Muscle layer of colon (tissue), 2 donors: Measurements from ENCODE around the gene MAP3K15.

Source experiments
- H3K27ac ChIP-seq: one replicate; pipeline ENCODE4 v1.7.0; 2013; ENCODE audit warnings: low read depth, mild to moderate bottlenecking, low read length, moderate library complexity
- H3K27me3 ChIP-seq, 2 donors: one replicate each; pipeline ENCODE4 v1.7.0; 2013; ENCODE audit warnings: low read length in 2 of 2, mild to moderate bottlenecking in 2 of 2; ENCODE audit not compliant: insufficient read depth in 2 of 2, control insufficient read depth in 1 of 2
- H3K36me3 ChIP-seq: one replicate; pipeline ENCODE4 v1.7.0; 2013; ENCODE audit warnings: mild to moderate bottlenecking, low read length; ENCODE audit not compliant: insufficient read depth
- H3K4me1 ChIP-seq: one replicate; pipeline ENCODE4 v1.7.0; 2013; ENCODE audit warnings: mild to moderate bottlenecking, low read length; ENCODE audit not compliant: insufficient read depth
- H3K4me3 ChIP-seq, 2 donors: one replicate each; pipeline ENCODE4 v1.7.0; 2013; ENCODE audit warnings: low read length in 2 of 2, low read depth in 1 of 2, mild to moderate bottlenecking in 1 of 2, moderate library complexity in 1 of 2
- H3K9ac ChIP-seq: one replicate; pipeline ENCODE4 v1.7.0; 2013; ENCODE audit warnings: low read length
- H3K9me3 ChIP-seq: one replicate; pipeline ENCODE4 v1.7.0; 2013; ENCODE audit warnings: mild to moderate bottlenecking, low read length
- donor health status: abdominal sarcoma.
- donor health status: Adenocarcinoma of cecum.

Gene MAP3K15

GRCh38 chrX:19552793-19553192 lies 37.5 kb upstream of the MAP3K15 start:
- no peaks in the 10 kb centered on the region for H3K4me1 ChIP-seq
- H3K4me3 ChIP-seq, result no peak overlapping the region
- no peaks in the 10 kb centered on the region for H3K36me3 ChIP-seq
- no peaks in the 10 kb centered on the region for H3K27me3 ChIP-seq
- no peak overlapping the region for H3K27ac ChIP-seq
- H3K9me3 ChIP-seq, result no peaks in the 10 kb centered on the region
- H3K9ac ChIP-seq, result no peak overlapping the region

DNA sequence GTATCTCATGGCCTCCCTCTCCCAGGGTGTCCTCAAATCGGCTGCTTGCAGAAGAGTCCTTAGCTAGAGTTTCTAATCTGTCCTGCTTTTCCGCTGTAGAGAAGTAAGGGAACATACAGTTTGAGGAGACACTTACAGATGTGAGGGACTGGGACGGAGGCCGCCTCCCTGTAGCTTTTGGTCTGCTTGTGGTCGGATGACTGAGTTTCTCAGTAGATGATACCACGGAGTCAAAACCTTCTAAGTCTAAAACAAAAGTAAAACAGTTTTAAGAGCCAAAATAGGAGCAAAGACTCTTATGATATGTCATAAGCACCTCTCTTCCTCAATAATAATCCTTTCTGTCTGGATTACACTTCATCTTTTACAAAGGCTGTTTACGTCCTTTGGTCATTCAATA lies 34.5 kb upstream of the MAP3K15 start:
- no peaks in the 10 kb centered on the region for H3K4me1 ChIP-seq

DNA sequence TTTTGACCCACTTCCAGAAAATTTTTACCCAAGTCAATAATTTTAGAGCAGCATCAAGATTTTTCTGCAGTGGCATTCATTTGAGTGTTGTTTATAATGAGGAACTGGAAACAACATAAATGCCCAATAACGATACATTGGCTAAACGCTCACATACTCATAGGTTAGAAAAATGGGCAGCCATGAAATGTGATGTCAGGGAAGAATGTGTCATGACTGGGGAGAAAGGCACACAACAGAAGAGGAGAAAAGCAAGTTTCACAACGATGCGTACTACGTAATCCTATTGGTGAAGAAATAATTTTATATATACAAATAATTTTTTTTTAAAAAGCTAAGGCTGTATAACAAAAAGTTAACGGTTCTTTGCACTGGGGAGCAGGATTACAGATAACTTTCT lies 33.6 kb upstream of the MAP3K15 start:
- no peak overlapping the region for H3K9ac ChIP-seq
- no peak overlapping the region for H3K4me3 ChIP-seq
- H3K4me1 ChIP-seq, result no peaks in the 10 kb centered on the region
- no peak overlapping the region for H3K27ac ChIP-seq
- H3K9me3 ChIP-seq, result no peaks in the 10 kb centered on the region
- no peaks in the 10 kb centered on the region for H3K27me3 ChIP-seq
- H3K36me3 ChIP-seq, result no peaks in the 10 kb centered on the region

More for the DNA sequence above, 34.5 kb upstream of the MAP3K15 start:
- no peak overlapping the region for H3K4me3 ChIP-seq
- H3K9me3 ChIP-seq, result no peaks in the 10 kb centered on the region
- H3K27ac ChIP-seq, result no peak overlapping the region
- H3K9ac ChIP-seq, result no peak overlapping the region
- H3K27me3 ChIP-seq, result no peaks in the 10 kb centered on the region
- H3K36me3 ChIP-seq, result no peaks in the 10 kb centered on the region

DNA sequence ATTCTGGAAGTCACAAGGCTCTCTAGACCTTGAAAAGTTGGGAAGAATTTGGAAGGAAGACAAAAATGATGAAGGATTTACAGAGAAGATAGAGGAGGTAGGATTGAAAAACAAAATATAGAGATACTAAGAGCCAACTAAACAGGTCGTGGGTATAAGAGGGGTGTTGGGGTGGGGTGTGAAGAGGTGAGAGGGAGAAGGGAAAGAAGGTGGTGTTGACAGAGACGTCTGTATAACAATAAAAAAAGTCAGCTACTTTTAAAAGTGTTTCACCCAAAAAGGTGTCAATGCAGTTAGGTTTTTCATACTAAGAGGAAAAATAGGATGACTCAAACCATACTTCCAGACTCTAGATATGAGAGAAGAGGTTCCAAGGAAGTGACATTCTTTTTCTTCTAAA lies 33.0 kb upstream of the MAP3K15 start:
- Histone ChIP-seq H3K27me3 (no peaks in the 10 kb centered on the region), H3K9ac (no peak overlapping the region), H3K4me1 (no peaks in the 10 kb centered on the region), H3K4me3 (no peak overlapping the region), H3K27ac (no peak overlapping the region), H3K9me3 (no peaks in the 10 kb centered on the region), H3K36me3 (no peaks in the 10 kb centered on the region)

DNA sequence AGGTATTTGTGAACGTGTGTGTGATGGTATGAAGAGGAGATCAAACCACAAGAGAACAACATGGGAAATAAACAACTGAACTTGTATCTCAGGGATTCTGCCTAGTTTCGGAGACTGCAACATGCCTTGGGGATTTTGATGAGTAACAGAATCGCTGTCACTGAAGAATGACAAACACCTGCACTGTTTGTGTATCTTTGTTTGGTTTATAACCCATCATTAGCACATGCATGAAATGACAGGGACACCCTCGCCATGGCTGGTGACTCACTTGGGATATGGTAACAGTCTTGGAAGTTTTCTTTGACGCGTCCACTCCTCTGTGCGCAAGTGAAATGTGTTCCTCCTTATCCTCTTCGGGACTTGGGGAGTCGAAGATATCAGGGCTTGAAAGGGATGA lies 30.3 kb upstream of the MAP3K15 start:
- H3K4me3 ChIP-seq, result no peak overlapping the region
- no peaks in the 10 kb centered on the region for H3K36me3 ChIP-seq
- H3K27ac ChIP-seq, result no peak overlapping the region
- H3K9me3 ChIP-seq, result no peaks in the 10 kb centered on the region
- no peak overlapping the region for H3K9ac ChIP-seq
- H3K4me1 ChIP-seq, result no peaks in the 10 kb centered on the region
- no peaks in the 10 kb centered on the region for H3K27me3 ChIP-seq

GRCh38 chrX:19544693-19545305 lies 29.5 kb upstream of the MAP3K15 start:
- Histone ChIP-seq H3K4me3 (no peak overlapping the region), H3K27ac (no peak overlapping the region), H3K27me3 (no peaks in the 10 kb centered on the region), H3K9ac (no peak overlapping the region), H3K36me3 (no peaks in the 10 kb centered on the region), H3K9me3 (no peaks in the 10 kb centered on the region), H3K4me1 (no peaks in the 10 kb centered on the region)

- Histone ChIP-seq H3K4me1 (no peaks in the 10 kb centered on the region), H3K27me3 (no peaks in the 10 kb centered on the region), H3K36me3 (no peaks in the 10 kb centered on the region)
Observed at GRCh38 chrX:19543951-19544381, 28.7 kb upstream of the MAP3K15 start.

GRCh38 chrX:19543020-19543715 lies 27.9 kb upstream of the MAP3K15 start:
- Histone ChIP-seq H3K27ac (no peak overlapping the region), H3K9me3 (no peaks in the 10 kb centered on the region), H3K4me3 (no peak overlapping the region), H3K4me1 (no peaks in the 10 kb centered on the region), H3K36me3 (no peaks in the 10 kb centered on the region), H3K9ac (no peak overlapping the region), H3K27me3 (no peaks in the 10 kb centered on the region)

More at GRCh38 chrX:19543951-19544381, 28.7 kb upstream of the MAP3K15 start:
- no peak overlapping the region for H3K4me3 ChIP-seq
- no peak overlapping the region for H3K27ac ChIP-seq
- no peak overlapping the region for H3K9ac ChIP-seq
- no peaks in the 10 kb centered on the region for H3K9me3 ChIP-seq

DNA sequence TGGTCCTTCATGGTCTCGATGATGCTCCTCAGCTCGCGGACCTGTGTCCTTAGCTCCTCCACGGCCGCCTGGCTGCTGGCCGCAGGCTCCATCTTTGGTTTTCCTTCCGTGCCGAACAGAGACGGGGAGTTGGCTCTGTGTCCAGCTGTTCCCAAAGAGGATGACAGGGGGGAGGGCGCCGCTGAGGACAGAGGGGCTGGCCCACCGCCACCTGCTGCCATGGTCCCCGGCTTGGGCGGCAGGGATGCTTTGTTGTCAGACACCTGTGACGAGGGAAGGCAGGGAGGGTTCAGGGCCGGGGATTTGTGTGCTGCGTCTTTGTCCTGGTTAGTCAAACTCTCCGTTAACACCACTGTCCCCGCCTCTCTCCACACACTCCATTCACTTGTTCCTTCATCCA lies 26.6 kb upstream of the MAP3K15 start:
- Histone ChIP-seq H3K9me3 (no peaks in the 10 kb centered on the region), H3K4me1 (no peaks in the 10 kb centered on the region), H3K9ac (no peak overlapping the region), H3K36me3 (no peaks in the 10 kb centered on the region), H3K27ac (no peak overlapping the region), H3K4me3 (no peak overlapping the region), H3K27me3 (no peaks in the 10 kb centered on the region)

GRCh38 chrX:19541196-19541595 lies 25.9 kb upstream of the MAP3K15 start:
- Histone ChIP-seq H3K4me3 (no peak overlapping the region), H3K9me3 (no peaks in the 10 kb centered on the region), H3K4me1 (no peaks in the 10 kb centered on the region), H3K9ac (no peak overlapping the region), H3K36me3 (no peaks in the 10 kb centered on the region), H3K27me3 (no peaks in the 10 kb centered on the region), H3K27ac (no peak overlapping the region)

DNA sequence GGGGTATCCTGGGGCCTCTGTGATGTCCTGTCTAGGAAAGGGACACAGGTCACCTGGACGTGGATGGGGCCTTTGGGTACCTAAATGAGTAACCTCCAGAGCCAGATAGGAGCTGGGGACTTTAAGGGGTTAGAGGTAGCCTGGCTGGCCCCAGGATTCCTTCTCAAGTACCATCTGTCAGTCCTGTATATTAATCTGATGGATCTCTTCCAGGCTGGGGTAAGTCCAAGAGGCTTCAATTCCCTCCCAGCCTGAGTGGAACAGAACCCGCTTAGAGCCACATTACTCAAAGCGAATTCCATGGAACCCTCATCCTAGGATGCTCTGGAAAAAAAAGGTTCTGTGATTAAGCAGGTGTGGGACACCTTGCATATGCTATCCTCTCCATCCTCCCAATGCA lies 24.8 kb upstream of the MAP3K15 start:
- Histone ChIP-seq H3K27ac (no peak overlapping the region), H3K27me3 (no peaks in the 10 kb centered on the region), H3K36me3 (no peaks in the 10 kb centered on the region), H3K9ac (no peak overlapping the region), H3K9me3 (no peaks in the 10 kb centered on the region), H3K4me1 (no peaks in the 10 kb centered on the region), H3K4me3 (no peak overlapping the region)

- no peaks in the 10 kb centered on the region for H3K4me1 ChIP-seq
- H3K36me3 ChIP-seq, result no peaks in the 10 kb centered on the region
- H3K9ac ChIP-seq, result no peak overlapping the region
- no peaks in the 10 kb centered on the region for H3K9me3 ChIP-seq
- no peak overlapping the region for H3K4me3 ChIP-seq
- no peak overlapping the region for H3K27ac ChIP-seq
- H3K27me3 ChIP-seq, result no peaks in the 10 kb centered on the region
Observed at GRCh38 chrX:19539665-19540064, 24.4 kb upstream of the MAP3K15 start.
